Thyroid gland (tissue), 4 donors: ENCODE measurements around the gene KIF27. TPM values are rescaled to one million over a fixed set of nuclear protein-coding genes. Genes with fewer than 3 reads are reported as not detected.
"Not testable (repeated sequence)": the region's sequence is repeated elsewhere in the genome, so short reads cannot be mapped to it uniquely, and the experiment has no call there.

Experiments used
- DNase-seq, 2 donors: peaks; one replicate each; pipeline ENCODE4 v3.0.0-alpha.2; 2019
- H3K27ac ChIP-seq, 3 donors: fragments of 200-600 bp; sonication (generic); 1 replicate in 2 of 3; 2 replicates in 1 of 3; pipeline ENCODE4 v1.5.1; 2016 to 2019; ENCODE audit warnings: mild to moderate bottlenecking in 1 of 3, moderate library complexity in 1 of 3
- H3K27me3 ChIP-seq: fragments of 200-600 bp; sonication (generic); one replicate; pipeline ENCODE4 v1.5.1; 2019
- H3K36me3 ChIP-seq, 2 donors: fragments of 200-600 bp; sonication (generic); one replicate each; pipeline ENCODE4 v1.5.1; 2016 to 2019
- H3K4me1 ChIP-seq, 2 donors: fragments of 200-600 bp; sonication (generic); one replicate each; pipeline ENCODE4 v1.5.1; 2017 to 2019
- H3K4me3 ChIP-seq, 3 donors: fragments of 200-600 bp; sonication (generic); replicated peaks in 1 of 3; 1 replicate in 2 of 3; 2 replicates in 1 of 3; pipeline ENCODE4 v1.5.1; 2016; ENCODE audit warnings: mild to moderate bottlenecking in 1 of 3
- H3K9me3 ChIP-seq: fragments of 200-600 bp; sonication (generic); one replicate; pipeline ENCODE4 v1.5.1; 2017
- POLR2A ChIP-seq, 2 donors: fragments of 450-650 bp; IDR thresholded peaks; one replicate each; pipeline ENCODE4 v1.6.1; 2017; ENCODE audit warnings: antibody characterized with exemption in 2 of 2, mild to moderate bottlenecking in 2 of 2, moderate library complexity in 1 of 2
- WGBS, 2 donors: methylation state at CpG; one replicate each; pipeline ENCODE4 v1.1.5; 2017; 5-methylcytosine and 5-hydroxymethylcytosine counted together
- intact Hi-C: fragments of 100-400 bp; cut with DNase I; formaldehyde crosslinking; loops from one replicate; pipeline ENCODE4 v1.15.1; 2023
- total RNA-seq, 4 donors: library from RNA; depleted of rRNA; stranded (reverse); fragments of >200 nt; gene quantifications; one replicate each; pipeline ENCODE4 v1.2.3, GENCODE V29; 2016
- TF ChIP-seq, protein P1 (sequence below), 6 experiments: fragments of 200-600 bp in 3 of 6; fragments of 450-650 bp in 3 of 6; sonication (generic) in 3 of 6; IDR thresholded peaks; one replicate each; pipeline ENCODE4 v1.5.1; 2016 to 2019; ENCODE audit warnings: antibody characterized with exemption in 6 of 6, mild to moderate bottlenecking in 2 of 6, inconsistent platforms in 1 of 6, moderate library complexity in 1 of 6

The KIF27 gene
- total RNA-seq, 4 donors from 2014 or later = 17.6 to 28.2 (median 19.2) TPM

DNA sequence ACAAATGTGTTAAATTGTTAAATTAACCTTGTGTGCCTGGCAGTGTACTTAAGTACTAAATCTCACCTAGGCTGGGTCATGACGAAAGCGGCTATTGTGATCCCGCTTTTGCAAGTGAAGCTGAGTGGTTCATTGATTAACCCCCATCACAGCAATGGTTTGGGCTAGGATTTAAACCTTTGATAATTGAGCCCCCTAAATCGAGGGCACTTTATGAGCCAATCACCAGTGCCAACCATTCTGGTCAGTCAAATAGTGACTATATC is 35.9 kb upstream of the KIF27 start:
- Histone ChIP-seq H3K9me3 (no peaks in the 10 kb centered on the region), H3K27me3 (no peaks in the 10 kb centered on the region), H3K36me3 (peaks cover 0 to 4% of the 10 kb centered on the region in 2 donors), H3K27ac (peak overlapping the region; percentile 92 to 93 (median 92)), H3K4me3 (peak overlapping the region; percentile 21 to 49 (median 27)), H3K4me1 (peaks cover 18 to 30% of the 10 kb centered on the region in 2 donors)
- TF ChIP-seq POLR2A (IDR thresholded peaks at IDR 0.05) = no peak
- TF ChIP-seq, protein P1, sequence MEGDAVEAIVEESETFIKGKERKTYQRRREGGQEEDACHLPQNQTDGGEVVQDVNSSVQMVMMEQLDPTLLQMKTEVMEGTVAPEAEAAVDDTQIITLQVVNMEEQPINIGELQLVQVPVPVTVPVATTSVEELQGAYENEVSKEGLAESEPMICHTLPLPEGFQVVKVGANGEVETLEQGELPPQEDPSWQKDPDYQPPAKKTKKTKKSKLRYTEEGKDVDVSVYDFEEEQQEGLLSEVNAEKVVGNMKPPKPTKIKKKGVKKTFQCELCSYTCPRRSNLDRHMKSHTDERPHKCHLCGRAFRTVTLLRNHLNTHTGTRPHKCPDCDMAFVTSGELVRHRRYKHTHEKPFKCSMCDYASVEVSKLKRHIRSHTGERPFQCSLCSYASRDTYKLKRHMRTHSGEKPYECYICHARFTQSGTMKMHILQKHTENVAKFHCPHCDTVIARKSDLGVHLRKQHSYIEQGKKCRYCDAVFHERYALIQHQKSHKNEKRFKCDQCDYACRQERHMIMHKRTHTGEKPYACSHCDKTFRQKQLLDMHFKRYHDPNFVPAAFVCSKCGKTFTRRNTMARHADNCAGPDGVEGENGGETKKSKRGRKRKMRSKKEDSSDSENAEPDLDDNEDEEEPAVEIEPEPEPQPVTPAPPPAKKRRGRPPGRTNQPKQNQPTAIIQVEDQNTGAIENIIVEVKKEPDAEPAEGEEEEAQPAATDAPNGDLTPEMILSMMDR (IDR thresholded peaks at IDR 0.05) = no peak
- intact Hi-C loops = no loop called here
- WGBS, 2 donors = 48 to 65% methylated on average over 4 of the region's 4 CpGs
- no peak for DNase-seq

DNA sequence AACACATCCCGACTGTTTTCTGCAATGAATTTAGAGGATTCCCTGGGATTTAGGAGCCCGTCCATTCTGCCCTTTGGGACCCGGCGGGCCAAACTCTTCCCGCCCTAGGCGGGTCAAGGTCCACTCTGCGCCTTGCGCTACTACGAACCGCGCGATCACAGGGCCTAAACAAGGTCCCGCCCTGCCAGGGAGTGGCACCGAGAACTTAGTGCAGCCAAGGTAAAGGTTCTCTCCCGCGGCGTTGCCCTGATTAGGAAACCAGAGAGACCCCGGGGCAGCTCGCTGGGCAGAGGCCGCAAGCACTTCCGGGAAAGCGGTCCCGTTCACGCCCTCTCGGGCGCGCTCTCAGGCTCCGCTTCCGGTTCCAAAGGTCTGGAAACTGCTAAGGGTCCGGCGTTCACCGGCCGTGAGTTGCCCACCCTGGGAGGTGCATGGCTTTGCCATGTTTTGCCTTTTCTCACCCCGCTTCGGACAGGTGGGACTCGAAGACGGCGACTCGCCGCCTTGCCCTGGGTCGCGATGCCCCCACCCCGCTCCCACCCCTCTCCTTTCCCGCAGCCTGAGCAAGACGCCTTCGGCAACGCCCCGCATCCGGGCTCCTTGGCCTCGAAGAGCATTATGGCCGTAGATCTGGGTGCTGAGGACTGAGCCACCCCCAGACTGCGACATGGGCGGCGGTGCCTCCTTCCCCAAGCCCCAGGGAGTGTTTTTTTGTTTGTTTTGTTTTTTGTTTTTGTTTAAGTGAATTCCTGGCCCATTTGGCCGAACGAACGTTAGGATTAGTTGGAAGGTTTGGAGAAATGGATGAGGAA is 35.4 kb upstream of the KIF27 start:
- H3K27me3 ChIP-seq = no peaks in the 10 kb centered on the region
- peak overlapping the region; percentile 92 to 93 (median 92) for H3K27ac ChIP-seq
- peak overlapping the region; percentile 21 to 49 (median 27) for H3K4me3 ChIP-seq
- 4 to 5% methylated on average over 15 to 32 of the region's 57 CpGs for WGBS, 2 donors
- TF ChIP-seq POLR2A (IDR thresholded peaks at IDR 0.05) = peak in 1 of 2 donors; percentile 66
- TF ChIP-seq, protein P1 (IDR thresholded peaks at IDR 0.05) = no peak
- DNase-seq = peak; percentile 74 to 79
- intact Hi-C loops = no loop called here
- peaks cover 0 to 7% of the 10 kb centered on the region in 2 donors for H3K36me3 ChIP-seq
- H3K4me1 ChIP-seq = peaks cover 18 to 28% of the 10 kb centered on the region in 2 donors
- no peaks in the 10 kb centered on the region for H3K9me3 ChIP-seq

DNA sequence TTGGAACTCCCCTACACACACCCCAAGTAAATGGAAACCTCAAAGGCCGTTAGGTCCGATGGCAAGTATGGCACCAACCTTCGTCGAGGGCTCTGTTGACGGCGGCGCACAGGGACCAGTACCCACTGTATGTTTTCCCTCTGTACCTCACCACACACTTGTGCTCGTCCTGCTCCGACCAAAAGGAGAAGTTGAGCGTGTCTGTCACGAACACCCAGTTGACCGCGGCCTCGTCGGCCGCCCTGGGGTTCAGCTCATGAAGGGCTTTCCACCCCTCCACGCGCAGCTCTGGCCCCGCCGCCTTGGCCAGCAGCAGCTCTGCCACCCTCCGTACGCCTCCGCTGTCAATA is 34.8 kb upstream of the KIF27 start:
- DNase-seq = peak; percentile 27 to 34

DNA sequence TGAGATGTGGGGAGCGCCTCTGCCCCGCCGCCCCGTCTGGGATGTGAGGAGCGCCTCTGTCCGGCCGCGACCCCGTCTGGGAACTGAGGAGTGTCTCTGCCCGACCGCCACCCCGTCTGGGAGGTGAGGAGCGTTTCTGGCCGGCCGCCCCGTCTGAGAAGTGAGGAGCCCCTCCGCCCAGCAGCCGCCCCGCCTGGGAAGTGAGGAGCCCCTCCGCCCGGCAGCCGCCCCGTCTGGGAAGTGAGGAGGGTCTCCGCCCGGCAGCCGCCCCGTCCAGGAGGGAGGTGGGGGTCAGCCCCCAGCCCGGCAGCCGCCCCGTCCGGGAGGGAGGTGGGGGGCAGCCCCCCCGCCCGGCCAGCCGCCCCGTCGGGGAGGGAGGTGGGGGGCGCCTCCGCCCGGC is 26.9 kb upstream of the KIF27 start:
- intact Hi-C loops = loop anchor here (10.0 kb wide), 1 partner anchor 227 kb away; no protein-coding TSS in a partner anchor
- DNase-seq, H3K4me1 ChIP-seq, H3K36me3 ChIP-seq, H3K4me3 ChIP-seq, H3K27me3 ChIP-seq, H3K9me3 ChIP-seq: not testable (repeated sequence)
- peak overlapping the region; percentile 33 to 77 (median 45) for H3K27ac ChIP-seq
- 97 to 100% methylated on average over 4 to 11 of the region's 39 CpGs for WGBS, 2 donors

More for the DNA sequence above, 34.8 kb upstream of the KIF27 start:
- H3K9me3 ChIP-seq = no peaks in the 10 kb centered on the region
- peak overlapping the region; percentile 21 to 49 (median 27) for H3K4me3 ChIP-seq
- H3K27ac ChIP-seq = peak overlapping the region; percentile 92 to 93 (median 92)
- peaks cover 18 to 28% of the 10 kb centered on the region in 2 donors for H3K4me1 ChIP-seq
- no peaks in the 10 kb centered on the region for H3K27me3 ChIP-seq
- intact Hi-C loops = no loop called here
- WGBS, 2 donors = 13 to 14% methylated on average over 13 to 23 of the region's 23 CpGs
- H3K36me3 ChIP-seq = peaks cover 0 to 7% of the 10 kb centered on the region in 2 donors
- TF ChIP-seq, protein P1 (IDR thresholded peaks at IDR 0.05) = no peak
- no peak for TF ChIP-seq POLR2A (IDR thresholded peaks at IDR 0.05)

DNA sequence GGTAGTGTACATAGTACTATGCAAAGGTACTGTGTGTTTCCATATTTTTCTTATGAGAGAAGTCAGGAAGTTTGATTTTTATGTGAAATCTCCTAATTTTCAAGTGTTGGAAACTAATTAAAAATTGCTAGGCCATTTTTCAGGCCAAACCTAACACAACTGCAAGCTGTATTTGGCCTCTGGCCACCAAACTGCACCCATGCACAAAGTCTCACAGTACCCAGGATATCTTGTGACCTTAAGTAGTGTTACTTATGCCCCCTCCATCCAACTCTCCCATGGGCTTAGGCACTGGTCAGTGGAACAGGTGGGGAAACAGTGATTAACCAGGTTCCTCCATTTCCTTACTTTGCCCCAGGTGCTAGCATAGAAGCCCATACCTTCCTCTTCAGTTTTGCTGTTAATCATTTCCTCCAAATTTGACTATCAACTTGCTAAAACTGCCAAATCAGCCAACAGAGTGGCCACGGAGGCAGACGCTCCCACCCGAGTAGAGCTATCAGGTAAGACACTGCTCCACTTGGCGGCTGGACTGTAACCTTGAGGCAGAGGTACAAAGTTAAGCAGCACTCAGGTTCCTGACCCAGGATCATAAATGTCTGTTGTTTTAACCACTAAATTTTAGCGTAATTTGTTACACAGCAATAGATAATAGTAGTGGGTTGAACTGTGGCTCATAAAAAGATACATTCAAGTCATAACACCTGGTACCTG is 19.5 kb upstream of the KIF27 start:
- H3K9me3 ChIP-seq = no peaks in the 10 kb centered on the region
- DNase-seq = peak; percentile 39 to 56
- TF ChIP-seq, protein P1 (IDR thresholded peaks at IDR 0.05) = no peak
- TF ChIP-seq POLR2A (IDR thresholded peaks at IDR 0.05) = no peak
- no peak overlapping the region for H3K4me3 ChIP-seq
- H3K36me3 ChIP-seq = no peaks in the 10 kb centered on the region
- intact Hi-C loops = loop anchor here (5.0 to 10.0 kb wide), 2 partner anchors 234 to 372 kb away; no protein-coding TSS in a partner anchor
- peaks cover 7 to 9% of the 10 kb centered on the region in 2 donors for H3K4me1 ChIP-seq
- WGBS, 2 donors = 88 to 89% methylated on average over 5 of the region's 5 CpGs
- H3K27me3 ChIP-seq = no peaks in the 10 kb centered on the region
- peak overlapping the region in 2 of 3 donors; percentile 4 to 54 for H3K27ac ChIP-seq
